ENCODE measurements around the gene ATP11B. TPM values are rescaled to one million over a fixed set of nuclear protein-coding genes. Genes with fewer than 3 reads are reported as not detected.
A peak's percentile ranks its signal among the peaks of the same experiment; 100 is the strongest.

Gene ATP11B
- total and polyA plus RNA-seq, 5 donors from 2014 or later = 26.8 to 151 (median 39.5) TPM

GRCh38 chr3:182925944-182926337 is 132.6 kb downstream of the ATP11B start:
- Histone ChIP-seq H3K27me3 (ENCODE audit: control insufficient read depth, insufficient read depth, low read length) (no peaks in the 10 kb centered on the region), H3K4me3 (ENCODE audit: low read depth, low read length) (no peak overlapping the region), H3K27ac (ENCODE audit: insufficient read depth, low read length, poor library complexity, severe bottlenecking) (no peak overlapping the region), H3K9me3 (ENCODE audit: control insufficient read depth in 2 of 2, low read length in 2 of 2) (no peaks in the 10 kb centered on the region), H3K36me3 (ENCODE audit: control insufficient read depth, insufficient read depth, low read length) (peaks cover 3% of the 10 kb centered on the region), H3K4me1 (ENCODE audit: control insufficient read depth, insufficient read depth, low read length, poor library complexity, severe bottlenecking) (no peaks in the 10 kb centered on the region)
- H3K27ac Mint-ChIP-seq = no peak overlapping the region
- no peaks in the 10 kb centered on the region for H3K27me3 Mint-ChIP-seq
- ATAC-seq (ENCODE audit: low read depth in 2 of 2) = no peak
- H3K9me3 Mint-ChIP-seq = peaks cover 0 to 10% (median 2%) of the 10 kb centered on the region in 7 donors
- no peak overlapping the region for H3K4me3 Mint-ChIP-seq
- peaks cover 2 to 20% (median 7%) of the 10 kb centered on the region in 4 donors for H3K4me1 Mint-ChIP-seq
- H3K36me3 Mint-ChIP-seq = peaks cover 22% of the 10 kb centered on the region
- no peak for DNase-seq

- H3K36me3 ChIP-seq (ENCODE audit: control insufficient read depth, insufficient read depth, low read length) = no peaks in the 10 kb centered on the region
- no peak for DNase-seq
- no peak overlapping the region for H3K4me3 ChIP-seq (ENCODE audit: low read depth, low read length)
- H3K4me1 ChIP-seq (ENCODE audit: control insufficient read depth, insufficient read depth, low read length, poor library complexity, severe bottlenecking) = peaks cover 7% of the 10 kb centered on the region
- no peak overlapping the region for H3K27ac ChIP-seq (ENCODE audit: insufficient read depth, low read length, poor library complexity, severe bottlenecking)
- Mint-ChIP-seq H3K27me3 (no peaks in the 10 kb centered on the region), H3K4me1 (peaks cover 11 to 30% (median 20%) of the 10 kb centered on the region in 4 donors), H3K27ac (peak overlapping the region in 1 of 3 donors; percentile 34), H3K9me3 (peaks cover 0 to 11% (median 4%) of the 10 kb centered on the region in 7 donors), H3K36me3 (peaks cover 4% of the 10 kb centered on the region), H3K4me3 (no peak overlapping the region)
- H3K9me3 ChIP-seq (ENCODE audit: control insufficient read depth in 2 of 2, low read length in 2 of 2) = peaks cover 9 to 13% of the 10 kb centered on the region in 2 experiments
- ATAC-seq (ENCODE audit: low read depth in 2 of 2) = no peak
- H3K27me3 ChIP-seq (ENCODE audit: control insufficient read depth, insufficient read depth, low read length) = no peaks in the 10 kb centered on the region
Observed at GRCh38 chr3:182935803-182936202, 142.5 kb downstream of the ATP11B start.

GRCh38 chr3:182936239-182936917 is 143.1 kb downstream of the ATP11B start:
- Histone ChIP-seq H3K36me3 (ENCODE audit: control insufficient read depth, insufficient read depth, low read length) (no peaks in the 10 kb centered on the region), H3K27me3 (ENCODE audit: control insufficient read depth, insufficient read depth, low read length) (no peaks in the 10 kb centered on the region), H3K4me1 (ENCODE audit: control insufficient read depth, insufficient read depth, low read length, poor library complexity, severe bottlenecking) (peaks cover 7% of the 10 kb centered on the region), H3K4me3 (ENCODE audit: low read depth, low read length) (no peak overlapping the region), H3K27ac (ENCODE audit: insufficient read depth, low read length, poor library complexity, severe bottlenecking) (no peak overlapping the region), H3K9me3 (ENCODE audit: control insufficient read depth in 2 of 2, low read length in 2 of 2) (peaks cover 8 to 13% of the 10 kb centered on the region in 2 experiments)
- no peak for DNase-seq
- Mint-ChIP-seq H3K27ac (peak overlapping the region in 1 of 3 donors; percentile 34), H3K4me3 (no peak overlapping the region), H3K9me3 (peaks cover 0 to 8% (median 2%) of the 10 kb centered on the region in 7 donors), H3K27me3 (no peaks in the 10 kb centered on the region), H3K36me3 (peaks cover 4% of the 10 kb centered on the region), H3K4me1 (peaks cover 11 to 30% (median 20%) of the 10 kb centered on the region in 4 donors)
- ATAC-seq (ENCODE audit: low read depth in 2 of 2) = no peak

- H3K27ac ChIP-seq (ENCODE audit: insufficient read depth, low read length, poor library complexity, severe bottlenecking) = no peak overlapping the region
- DNase-seq = no peak
- H3K36me3 ChIP-seq (ENCODE audit: control insufficient read depth, insufficient read depth, low read length) = no peaks in the 10 kb centered on the region
- H3K27me3 ChIP-seq (ENCODE audit: control insufficient read depth, insufficient read depth, low read length) = no peaks in the 10 kb centered on the region
- ATAC-seq (ENCODE audit: low read depth in 2 of 2) = no peak
- peaks cover 0 to 6% (median 2%) of the 10 kb centered on the region in 7 donors for H3K9me3 Mint-ChIP-seq
- peaks cover 11 to 30% (median 20%) of the 10 kb centered on the region in 4 donors for H3K4me1 Mint-ChIP-seq
- no peak overlapping the region for H3K4me3 Mint-ChIP-seq
- H3K36me3 Mint-ChIP-seq = peaks cover 4% of the 10 kb centered on the region
- peaks cover 7% of the 10 kb centered on the region for H3K4me1 ChIP-seq (ENCODE audit: control insufficient read depth, insufficient read depth, low read length, poor library complexity, severe bottlenecking)
- H3K9me3 ChIP-seq (ENCODE audit: control insufficient read depth in 2 of 2, low read length in 2 of 2) = peaks cover 6 to 8% of the 10 kb centered on the region in 2 experiments
- peak overlapping the region in 1 of 3 donors; percentile 34 for H3K27ac Mint-ChIP-seq
- no peak overlapping the region for H3K4me3 ChIP-seq (ENCODE audit: low read depth, low read length)
- H3K27me3 Mint-ChIP-seq = no peaks in the 10 kb centered on the region
Observed at GRCh38 chr3:182936918-182937285, 143.6 kb downstream of the ATP11B start.

GRCh38 chr3:182937293-182938051 is 144.2 kb downstream of the ATP11B start:
- Histone ChIP-seq H3K4me3 (ENCODE audit: low read depth, low read length) (peak overlapping the region; percentile 26), H3K9me3 (ENCODE audit: control insufficient read depth in 2 of 2, low read length in 2 of 2) (peaks cover 3 to 4% of the 10 kb centered on the region in 2 experiments), H3K36me3 (ENCODE audit: control insufficient read depth, insufficient read depth, low read length) (no peaks in the 10 kb centered on the region), H3K4me1 (ENCODE audit: control insufficient read depth, insufficient read depth, low read length, poor library complexity, severe bottlenecking) (peaks cover 7% of the 10 kb centered on the region), H3K27me3 (ENCODE audit: control insufficient read depth, insufficient read depth, low read length) (no peaks in the 10 kb centered on the region), H3K27ac (ENCODE audit: insufficient read depth, low read length, poor library complexity, severe bottlenecking) (no peak overlapping the region)
- Mint-ChIP-seq H3K9me3 (peaks cover 0 to 4% (median 0%) of the 10 kb centered on the region in 7 donors), H3K4me1 (peaks cover 11 to 30% (median 20%) of the 10 kb centered on the region in 4 donors), H3K4me3 (no peak overlapping the region), H3K36me3 (no peaks in the 10 kb centered on the region), H3K27me3 (no peaks in the 10 kb centered on the region), H3K27ac (peak overlapping the region in 1 of 3 donors; percentile 34)
- no peak for ATAC-seq (ENCODE audit: low read depth in 2 of 2)
- peak in 1 of 3 donors; percentile 40 for DNase-seq

GRCh38 chr3:182940266-182940808 is 147.0 kb downstream of the ATP11B start:
- no peak overlapping the region for H3K4me3 Mint-ChIP-seq
- H3K27me3 Mint-ChIP-seq = no peaks in the 10 kb centered on the region
- peaks cover 6% of the 10 kb centered on the region for H3K36me3 ChIP-seq (ENCODE audit: control insufficient read depth, insufficient read depth, low read length)
- no peak overlapping the region for H3K4me3 ChIP-seq (ENCODE audit: low read depth, low read length)
- peaks cover 11% of the 10 kb centered on the region for H3K36me3 Mint-ChIP-seq
- ATAC-seq (ENCODE audit: low read depth in 2 of 2) (no peak), DNase-seq (no peak)
- no peaks in the 10 kb centered on the region for H3K27me3 ChIP-seq (ENCODE audit: control insufficient read depth, insufficient read depth, low read length)
- peaks cover 11 to 27% (median 18%) of the 10 kb centered on the region in 4 donors for H3K4me1 Mint-ChIP-seq
- no peak overlapping the region for H3K27ac Mint-ChIP-seq
- peaks cover 7% of the 10 kb centered on the region for H3K4me1 ChIP-seq (ENCODE audit: control insufficient read depth, insufficient read depth, low read length, poor library complexity, severe bottlenecking)
- no peak overlapping the region for H3K27ac ChIP-seq (ENCODE audit: insufficient read depth, low read length, poor library complexity, severe bottlenecking)
- H3K9me3 ChIP-seq (ENCODE audit: control insufficient read depth in 2 of 2, low read length in 2 of 2) = no peaks in the 10 kb centered on the region
- peaks cover 0 to 2% (median 0%) of the 10 kb centered on the region in 7 donors for H3K9me3 Mint-ChIP-seq

- no peak for ATAC-seq (ENCODE audit: low read depth in 2 of 2)
- peaks cover 18% of the 10 kb centered on the region for H3K36me3 Mint-ChIP-seq
- no peaks in the 10 kb centered on the region for H3K27me3 ChIP-seq (ENCODE audit: control insufficient read depth, insufficient read depth, low read length)
- no peak overlapping the region for H3K27ac ChIP-seq (ENCODE audit: insufficient read depth, low read length, poor library complexity, severe bottlenecking)
- no peaks in the 10 kb centered on the region for H3K27me3 Mint-ChIP-seq
- peaks cover 0 to 2% (median 0%) of the 10 kb centered on the region in 7 donors for H3K9me3 Mint-ChIP-seq
- no peak overlapping the region for H3K4me3 ChIP-seq (ENCODE audit: low read depth, low read length)
- DNase-seq = no peak
- peaks cover 18% of the 10 kb centered on the region for H3K36me3 ChIP-seq (ENCODE audit: control insufficient read depth, insufficient read depth, low read length)
- H3K4me3 Mint-ChIP-seq = no peak overlapping the region
- no peaks in the 10 kb centered on the region for H3K9me3 ChIP-seq (ENCODE audit: control insufficient read depth in 2 of 2, low read length in 2 of 2)
- peaks cover 7% of the 10 kb centered on the region for H3K4me1 ChIP-seq (ENCODE audit: control insufficient read depth, insufficient read depth, low read length, poor library complexity, severe bottlenecking)
- peaks cover 7 to 17% (median 16%) of the 10 kb centered on the region in 4 donors for H3K4me1 Mint-ChIP-seq
- no peak overlapping the region for H3K27ac Mint-ChIP-seq
Observed at GRCh38 chr3:182941719-182942118, 148.4 kb downstream of the ATP11B start.
